Heart left ventricle (tissue), 16 donors: ENCODE measurements around the gene PTGR2. TPM values are rescaled to one million over a fixed set of nuclear protein-coding genes. Genes with fewer than 3 reads are reported as not detected.
"Not testable (repeated sequence)": the region's sequence is repeated elsewhere in the genome, so short reads cannot be mapped to it uniquely, and the experiment has no call there.

Experiments used
- ATAC-seq, 4 donors: fragments of 200-7000 bp; cut with Tn5 transposase; one replicate each; pipeline ENCODE4 v1.9.1; 2020 to 2022; ENCODE audit warnings: moderate library complexity in 4 of 4, mild to moderate bottlenecking in 3 of 4, moderate number of reproducible peaks in 1 of 4
- DNase-seq, 5 donors: peaks; one replicate each; pipeline ENCODE4 v3.0.0-alpha.2; 2020
- H3K27ac ChIP-seq, 12 donors: fragments of 200-600 bp; sonication (generic) in 4 of 12; one replicate each; pipeline versions ENCODE4 v1.5.0 to v1.8.0; 2016 to 2022; ENCODE audit warnings: mild to moderate bottlenecking in 2 of 12
- H3K27me3 ChIP-seq, 9 donors: fragments of 200-600 bp; sonication (generic) in 2 of 9; one replicate each; pipeline versions ENCODE4 v1.5.1 to v1.8.0; 2016 to 2022; ENCODE audit warnings: mild to moderate bottlenecking in 3 of 9
- H3K36me3 ChIP-seq, 9 donors: fragments of 200-600 bp; sonication (generic) in 2 of 9; one replicate each; pipeline versions ENCODE4 v1.5.0 to v1.8.0; 2018 to 2022; ENCODE audit warnings: mild to moderate bottlenecking in 2 of 9
- H3K4me1 ChIP-seq, 12 donors: fragments of 200-600 bp; sonication (generic) in 4 of 12; one replicate each; pipeline versions ENCODE4 v1.5.0 to v1.8.0; 2016 to 2022; ENCODE audit warnings: mild to moderate bottlenecking in 3 of 12
- H3K4me3 ChIP-seq, 12 donors: fragments of 200-600 bp; sonication (generic) in 4 of 12; one replicate each; pipeline versions ENCODE4 v1.5.0 to v1.8.0; 2017 to 2022; ENCODE audit warnings: mild to moderate bottlenecking in 9 of 12, moderate library complexity in 4 of 12
- H3K9me3 ChIP-seq, 12 donors: fragments of 200-600 bp; sonication (generic) in 4 of 12; one replicate each; pipeline versions ENCODE4 v1.5.0 to v1.8.0; 2016 to 2022; ENCODE audit warnings: mild to moderate bottlenecking in 1 of 12
- CTCF ChIP-seq, 12 donors: fragments of 200-600 bp; sonication (generic) in 4 of 12; IDR thresholded peaks; one replicate each; pipeline versions ENCODE4 v1.5.0 to v1.8.0; 2018 to 2022; ENCODE audit warnings: antibody characterized with exemption in 12 of 12, mild to moderate bottlenecking in 5 of 12
- POLR2A ChIP-seq, 2 donors: fragments of 450-650 bp; IDR thresholded peaks; one replicate each; pipeline ENCODE4 v1.6.1; 2017; ENCODE audit warnings: antibody characterized with exemption in 2 of 2, mild to moderate bottlenecking in 2 of 2, moderate library complexity in 2 of 2
- WGBS, 4 donors: extraction: QIAGEN DNeasy Blood & Tissue Kit in 2 of 4; methylation state at CpG; one replicate each; pipeline versions ENCODE4 v1.1.5 to v1.1.7; 2013 to 2018; 5-methylcytosine and 5-hydroxymethylcytosine counted together
- intact Hi-C, 10 donors: fragments of 100-400 bp; cut with DNase I; formaldehyde crosslinking; loops; one replicate each; pipeline versions ENCODE4 v1.11.1 to v1.14.2; 2022
- polyA plus RNA-seq, 2 donors: library from polyadenylated mRNA; stranded (reverse); fragments of 200-250 nt; gene quantifications; one replicate each; pipeline ENCODE4 v1.2.3, GENCODE V29; 2013
- total RNA-seq, 9 donors: library from RNA; depleted of rRNA in 2 of 9; stranded (reverse); fragments of >200 nt in 2 of 9; fragmentation: NEBNext Ultra II Directional in 3 of 9; extraction: Animal tissue kit (Norgen Biotek cat#: 25700) in 3 of 9; gene quantifications; one replicate each; pipeline versions ENCODE4 v1.1.0 to v1.2.4, GENCODE V29; 2016 to 2023
- donor health status: ischemic (EF 13 %, LVEDD 7.1; RV severe dilation, severe dysfunction).
- donor health status: healthy with polysubstance abuse.
- donor health status: DM: no; HTN: yes; CAD: no.
- donor health status: DM: no; HTN: no; CAD: no.
- donor health status: ischemic (EF 25% LVEDD 6.9; RV normal size, moderate dysfunction).
- donor health status: ischemic (EF 25% LVEDD 5.7; RV mildly dilated, moderate dysfunction).
- donor health status: healthy.
- donor health status: DM: yes; HTN: yes; CAD: no.
- donor health status: ischemic (EF 35%, LVEDD 5.7; RV mildly dilated, moderate dysfunction).
- donor health status: nonischemic (EF 11% LVEDD 7.7; RV severe dilation, severe dysfunction).
- donor health status: DM: yes; HTN: yes; CAD: no.
- donor health status: PGD.
- donor health status: ischemic (EF 29% LVEDD 5.4; RV normal size, mild dysfunction).
- donor health status: nonischemic (EF 23%, LVEDD 6.1; RV moderate dilation, normal function).

PTGR2 gene
- total and polyA plus RNA-seq, 11 donors, result 10.1 to 55.8 (median 26.3) TPM

- Histone ChIP-seq H3K36me3 (peaks cover 0 to 93% (median 84%) of the 10 kb centered on the region in 9 donors), H3K9me3 (peaks cover 0 to 9% (median 0%) of the 10 kb centered on the region in 12 donors), H3K27ac (no peak overlapping the region), H3K27me3 (no peaks in the 10 kb centered on the region), H3K4me1 (no peaks in the 10 kb centered on the region), H3K4me3 (no peak overlapping the region)
- ATAC-seq, result no peak
- TF ChIP-seq CTCF (IDR thresholded peaks at IDR 0.05) (no peak), POLR2A (IDR thresholded peaks at IDR 0.05) (no peak)
- 76 to 82% (median 78%) methylated on average over 3 of the region's 3 CpGs for WGBS, 4 donors
- DNase-seq, result no peak
- intact Hi-C loops, result no loop called here
These were observed 61.6 kb downstream of the PTGR2 start for GRCh38 chr14:73913256-73913655.

- ATAC-seq (no peak), DNase-seq (no peak)
- TF ChIP-seq POLR2A (IDR thresholded peaks at IDR 0.05) (no peak), CTCF (IDR thresholded peaks at IDR 0.05) (no peak)
- Histone ChIP-seq H3K9me3 (peaks cover 0 to 9% (median 0%) of the 10 kb centered on the region in 12 donors), H3K4me3 (no peak overlapping the region), H3K27me3 (no peaks in the 10 kb centered on the region), H3K36me3 (peaks cover 0 to 92% (median 77%) of the 10 kb centered on the region in 9 donors), H3K4me1 (no peaks in the 10 kb centered on the region), H3K27ac (no peak overlapping the region)
- intact Hi-C loops, result no loop called here
- 75 to 83% (median 81%) methylated on average over 6 of the region's 6 CpGs for WGBS, 4 donors
These were observed 64.7 kb downstream of the PTGR2 start for GRCh38 chr14:73916324-73916723.

GRCh38 chr14:73919457-73919856 lies 67.8 kb downstream of the PTGR2 start:
- H3K4me1 ChIP-seq, H3K27me3 ChIP-seq, DNase-seq, H3K9me3 ChIP-seq, H3K4me3 ChIP-seq, ATAC-seq, intact Hi-C loops, H3K27ac ChIP-seq: not testable (repeated sequence)
- peaks cover 0 to 94% (median 83%) of the 10 kb centered on the region in 9 donors for H3K36me3 ChIP-seq
- WGBS, 4 donors, result 96 to 98% (median 97%) methylated on average over 2 of the region's 2 CpGs

- Histone ChIP-seq H3K4me3 (no peak overlapping the region), H3K36me3 (peaks cover 0 to 100% (median 94%) of the 10 kb centered on the region in 9 donors), H3K4me1 (no peaks in the 10 kb centered on the region), H3K27ac (no peak overlapping the region), H3K9me3 (no peaks in the 10 kb centered on the region), H3K27me3 (no peaks in the 10 kb centered on the region)
- WGBS, 4 donors, result 86 to 96% (median 87%) methylated on average over 5 of the region's 5 CpGs
- DNase-seq, result no peak
- intact Hi-C loops, result no loop called here
- ATAC-seq, result no peak
- TF ChIP-seq POLR2A (IDR thresholded peaks at IDR 0.05) (no peak), CTCF (IDR thresholded peaks at IDR 0.05) (no peak)
These were observed 72.7 kb downstream of the PTGR2 start for GRCh38 chr14:73924337-73924736.

Other genes with a start within 250 kb of the PTGR2 start
- under 1 TPM in 1 of 9 donors, not detected in 8; 0.36 TPM for gene ACOT6, start 239.3 kb upstream of the PTGR2 start, total RNA-seq
- not detected for gene ACOT6, start 239.3 kb upstream of the PTGR2 start, polyA plus RNA-seq
- 10 to 100 TPM in 7 of 9 donors, 1 to 10 TPM in 2; 5.2 to 24.5 (median 13.3) TPM for gene DNAL1, start 206.8 kb upstream of the PTGR2 start, total RNA-seq
- 10 to 100 TPM in 1 of 2 donors, 1 to 10 TPM in 1; 8.9 to 19.2 TPM for gene DNAL1, start 206.8 kb upstream of the PTGR2 start, polyA plus RNA-seq
- gene PNMA1, start 137.4 kb upstream of the PTGR2 start, total RNA-seq, result 10 to 100 TPM; 14.5 to 32.3 (median 25.9) TPM
- 10 to 100 TPM in 1 of 2 donors, 1 to 10 TPM in 1; 7.4 to 27.3 TPM for gene PNMA1, start 137.4 kb upstream of the PTGR2 start, polyA plus RNA-seq
- 10 to 100 TPM; 14.7 to 29.0 (median 20.1) TPM for gene ZNF410, start 35.0 kb downstream of the PTGR2 start, total RNA-seq
- gene ZNF410, start 35.0 kb downstream of the PTGR2 start, polyA plus RNA-seq, result 10 to 100 TPM; 11.9 to 27.7 TPM
- 1 to 10 TPM; 2.8 to 6.5 (median 3.6) TPM for gene FAM161B, start 98.3 kb downstream of the PTGR2 start, total RNA-seq
- gene FAM161B, start 98.3 kb downstream of the PTGR2 start, polyA plus RNA-seq, result 1 to 10 TPM; 1.9 to 4.7 TPM
- gene COQ6, start 98.5 kb downstream of the PTGR2 start, total RNA-seq, result 100 to 1,000 TPM in 1 of 9 donors, 10 to 100 TPM in 8; 30.4 to 115 (median 48.4) TPM
- gene COQ6, start 98.5 kb downstream of the PTGR2 start, polyA plus RNA-seq, result 10 to 100 TPM; 30.4 to 34.3 TPM
- gene ENTPD5, start 167.5 kb downstream of the PTGR2 start, total RNA-seq, result 10 to 100 TPM in 1 of 9 donors, 1 to 10 TPM in 8; 5.5 to 12.3 (median 6.8) TPM
- 1 to 10 TPM; 4.7 to 5.8 TPM for gene ENTPD5, start 167.5 kb downstream of the PTGR2 start, polyA plus RNA-seq
- gene BBOF1, start 167.5 kb downstream of the PTGR2 start, total RNA-seq, result 1 to 10 TPM; 2.1 to 8.9 (median 4.0) TPM
- gene BBOF1, start 167.5 kb downstream of the PTGR2 start, polyA plus RNA-seq, result 1 to 10 TPM; 3.5 to 5.1 TPM
- 100 to 1,000 TPM in 1 of 9 donors, 10 to 100 TPM in 8; 39.0 to 103 (median 71.3) TPM for gene ALDH6A1, start 232.6 kb downstream of the PTGR2 start, total RNA-seq
- 10 to 100 TPM; 16.5 to 30.8 TPM for gene ALDH6A1, start 232.6 kb downstream of the PTGR2 start, polyA plus RNA-seq
- gene LIN52, start 233.1 kb downstream of the PTGR2 start, total RNA-seq, result 10 to 100 TPM in 3 of 9 donors, 1 to 10 TPM in 6; 4.2 to 14.5 (median 8.9) TPM
- gene LIN52, start 233.1 kb downstream of the PTGR2 start, polyA plus RNA-seq, result 10 to 100 TPM in 1 of 2 donors, 1 to 10 TPM in 1; 5.4 to 11.8 TPM